SK-N-SH (cell line): ENCODE data around the gene SRR. TPM values are rescaled to one million over a fixed set of nuclear protein-coding genes. Genes with fewer than 3 reads are reported as not detected.

Experiments
- CTCF ChIA-PET: fragments of 300-600, 350-600 bp; formaldehyde crosslinking; extraction: SDS; loops from one replicate; lab custom pipeline; 2021; lab: Yijun Ruan, JAX
- POLR2A ChIA-PET: fragments of 350-600 bp; sonication (Branson Sonifier 250); formaldehyde crosslinking; extraction: SDS; loops from one replicate; lab custom pipeline; 2020; ENCODE audit warnings: antibody characterized with exemption, inconsistent platforms; lab: Yijun Ruan, JAX
- DNase-seq: peaks from one replicate; pipeline ENCODE4 v3.0.0; 2012
- H2AFZ ChIP-seq: fragments of 200-600 bp; sonication (generic); 2 replicates; pipeline ENCODE4 v1.8.1; 2016; ENCODE audit warnings: antibody characterized with exemption, mild to moderate bottlenecking, low read depth
- H3F3A ChIP-seq: fragments of 200-600 bp; sonication (generic); replicated peaks from 2 replicates; pipeline ENCODE3; 2016; ENCODE audit warnings: antibody characterized with exemption, mild to moderate bottlenecking; ENCODE audit not compliant: insufficient read depth
- H3K27ac ChIP-seq, 2 experiments: fragments of 200-500 bp in 1 of 2; fragments of 200-600 bp in 1 of 2; sonication (Bioruptor generic) in 1 of 2; sonication (generic), shearing (Covaris generic) in 1 of 2; 2 replicates each; pipeline versions ENCODE4 v1.5.1 to v1.6.1; 2014 to 2016; ENCODE audit warnings: low read depth in 2 of 2, inconsistent platforms in 1 of 2, low read length in 1 of 2, mild to moderate bottlenecking in 1 of 2, mixed read lengths in 1 of 2
- H3K27me3 ChIP-seq: fragments of 200-600 bp; sonication (generic), shearing (Covaris generic); 2 replicates; pipeline ENCODE4 v1.6.1; 2016; ENCODE audit warnings: mixed run types; ENCODE audit not compliant: insufficient read depth
- H3K36me3 ChIP-seq, 2 experiments: fragments of 200-500 bp in 1 of 2; fragments of 200-600 bp in 1 of 2; sonication (Bioruptor generic) in 1 of 2; sonication (generic) in 1 of 2; replicated peaks in 1 of 2; 2 replicates each; pipeline versions ENCODE3 to v1.5.1; 2014 to 2016; ENCODE audit warnings: low read length in 1 of 2, mild to moderate bottlenecking in 1 of 2; ENCODE audit not compliant: insufficient read depth in 2 of 2, control insufficient read depth in 1 of 2
- H3K4me1 ChIP-seq, 2 experiments: fragments of 200-500 bp in 1 of 2; fragments of 200-600 bp in 1 of 2; sonication (Bioruptor generic) in 1 of 2; sonication (generic), shearing (Covaris generic) in 1 of 2; 2 replicates each; pipeline versions ENCODE4 v1.5.1 to v1.6.1; 2014 to 2016; ENCODE audit warnings: low read depth in 1 of 2, low read length in 1 of 2, mixed run types in 1 of 2; ENCODE audit not compliant: insufficient read depth in 2 of 2, control insufficient read depth in 1 of 2
- H3K4me2 ChIP-seq: fragments of 200-600 bp; sonication (generic), shearing (Covaris generic); 2 replicates; pipeline ENCODE4 v1.6.1; 2017; ENCODE audit warnings: mixed run types
- H3K4me3 ChIP-seq, 2 experiments: fragments of 200-500 bp in 1 of 2; fragments of 200-600 bp in 1 of 2; sonication (Bioruptor generic) in 1 of 2; sonication (generic), shearing (Covaris generic) in 1 of 2; 2 replicates each; pipeline versions ENCODE4 v1.5.1 to v1.8.1; 2014 to 2016; ENCODE audit warnings: low read depth in 2 of 2, inconsistent platforms in 1 of 2, low read length in 1 of 2, mild to moderate bottlenecking in 1 of 2, mixed read lengths in 1 of 2, moderate library complexity in 1 of 2
- H3K79me2 ChIP-seq: fragments of 200-600 bp; sonication (generic); 2 replicates; pipeline ENCODE4 v1.8.1; 2017; ENCODE audit warnings: mild to moderate bottlenecking; ENCODE audit not compliant: insufficient read depth
- H3K9ac ChIP-seq: fragments of 200-600 bp; sonication (generic); 2 replicates; pipeline ENCODE4 v1.6.1; 2017; ENCODE audit warnings: mixed run types
- H3K9me2 ChIP-seq: fragments of 200-600 bp; sonication (generic); 2 replicates; pipeline ENCODE4 v1.6.1; 2017; ENCODE audit warnings: mixed run types
- H3K9me3 ChIP-seq: fragments of 200-600 bp; sonication (generic); 2 replicates; pipeline ENCODE4 v1.6.1; 2017; ENCODE audit warnings: mixed run types, mild to moderate bottlenecking, moderate library complexity
- H4K20me1 ChIP-seq: fragments of 200-600 bp; sonication (generic); 2 replicates; pipeline ENCODE4 v1.6.1; 2017; ENCODE audit warnings: mild to moderate bottlenecking, mixed run types; ENCODE audit not compliant: insufficient read depth
- CHD2 ChIP-seq: fragments of 150-350 bp; IDR thresholded peaks from 2 replicates; pipeline ENCODE4 v1.6.1; 2018; ENCODE audit warnings: low read length; ENCODE audit not compliant: partially characterized antibody
- FOXM1 ChIP-seq: IDR thresholded peaks from 2 replicates; pipeline ENCODE4 v1.4.0; 2012; ENCODE audit warnings: low read depth, mild to moderate bottlenecking
- MEF2A ChIP-seq: IDR thresholded peaks from 2 replicates; pipeline ENCODE4 v1.4.0; 2012; ENCODE audit warnings: low read depth, borderline replicate concordance
- RAD21 ChIP-seq: IDR thresholded peaks from 2 replicates; pipeline ENCODE4 v1.6.1; 2012; ENCODE audit warnings: mild to moderate bottlenecking, low read length
- WGBS: methylation state at CpG from one replicate; pipeline ENCODE4 v1.1.6; 2017; ENCODE audit warnings: low lambda C conversion rate; 5-methylcytosine and 5-hydroxymethylcytosine counted together
- polyA plus RNA-seq, 3 experiments: library from polyadenylated mRNA; depleted of rRNA; stranded (reverse); fragments of >200 nt; gene quantifications; 2 replicates each; pipeline ENCODE4 v1.2.3, GENCODE V29; 2012
- TF ChIP-seq, protein P1 (sequence below): fragments of 200-600 bp; sonication (generic); IDR thresholded peaks from 2 replicates; pipeline ENCODE4 v1.6.1; 2017; ENCODE audit warnings: antibody characterized with exemption, mild to moderate bottlenecking, moderate library complexity
- TF ChIP-seq, protein P2 (sequence below): fragments of 150-350 bp; IDR thresholded peaks from 2 replicates; pipeline ENCODE4 v1.6.1; 2017; ENCODE audit warnings: antibody characterized with exemption, low read length, low read depth, borderline replicate concordance
- TF ChIP-seq, protein P3 (sequence below): IDR thresholded peaks from 2 replicates; pipeline ENCODE4 v1.4.0; 2012; ENCODE audit warnings: low read depth, borderline replicate concordance

The SRR gene
- polyA plus RNA-seq, 1 of the 3 experiments (the other 2 are of a cell fraction) = 18.5 TPM

DNA sequence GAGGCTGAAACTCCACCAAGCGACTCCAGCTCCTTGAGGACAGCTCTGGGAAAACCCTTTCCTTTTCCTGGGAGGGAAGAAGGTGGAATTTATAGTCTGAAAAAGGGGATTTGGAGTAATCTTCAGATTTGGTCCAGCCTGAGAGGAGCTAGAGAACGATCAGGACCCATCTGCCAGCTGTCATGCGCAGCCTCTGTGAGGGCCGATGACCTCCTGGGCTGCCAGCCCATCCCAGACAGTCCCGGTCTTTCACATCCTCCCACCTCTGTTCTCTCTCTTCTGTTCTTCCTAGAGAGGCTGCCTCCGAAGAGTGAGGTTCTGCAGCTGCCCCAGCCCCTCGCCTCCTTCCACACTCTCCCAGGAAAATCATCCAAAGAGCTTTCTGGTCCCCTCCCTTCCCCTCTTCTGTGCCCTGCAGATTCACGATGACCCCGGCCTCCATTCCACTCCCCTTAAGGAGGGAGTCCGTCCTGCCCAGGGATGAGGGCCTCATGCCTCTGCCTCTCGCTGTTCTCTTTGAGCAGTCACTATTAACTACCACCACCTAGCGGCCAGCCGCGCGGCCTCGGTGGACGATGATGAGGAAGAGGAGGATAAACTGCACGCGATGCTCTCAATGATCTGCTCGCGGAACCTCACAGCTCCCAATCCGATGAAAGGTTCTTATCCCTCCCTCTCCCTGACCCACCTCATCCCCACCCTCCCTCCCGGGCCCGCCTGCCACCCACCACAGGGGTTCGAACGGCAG lies 63.2 kb downstream of the SRR start (continued):
- TF ChIP-seq, protein P1, sequence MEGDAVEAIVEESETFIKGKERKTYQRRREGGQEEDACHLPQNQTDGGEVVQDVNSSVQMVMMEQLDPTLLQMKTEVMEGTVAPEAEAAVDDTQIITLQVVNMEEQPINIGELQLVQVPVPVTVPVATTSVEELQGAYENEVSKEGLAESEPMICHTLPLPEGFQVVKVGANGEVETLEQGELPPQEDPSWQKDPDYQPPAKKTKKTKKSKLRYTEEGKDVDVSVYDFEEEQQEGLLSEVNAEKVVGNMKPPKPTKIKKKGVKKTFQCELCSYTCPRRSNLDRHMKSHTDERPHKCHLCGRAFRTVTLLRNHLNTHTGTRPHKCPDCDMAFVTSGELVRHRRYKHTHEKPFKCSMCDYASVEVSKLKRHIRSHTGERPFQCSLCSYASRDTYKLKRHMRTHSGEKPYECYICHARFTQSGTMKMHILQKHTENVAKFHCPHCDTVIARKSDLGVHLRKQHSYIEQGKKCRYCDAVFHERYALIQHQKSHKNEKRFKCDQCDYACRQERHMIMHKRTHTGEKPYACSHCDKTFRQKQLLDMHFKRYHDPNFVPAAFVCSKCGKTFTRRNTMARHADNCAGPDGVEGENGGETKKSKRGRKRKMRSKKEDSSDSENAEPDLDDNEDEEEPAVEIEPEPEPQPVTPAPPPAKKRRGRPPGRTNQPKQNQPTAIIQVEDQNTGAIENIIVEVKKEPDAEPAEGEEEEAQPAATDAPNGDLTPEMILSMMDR = no peak
- TF ChIP-seq, protein P2, sequence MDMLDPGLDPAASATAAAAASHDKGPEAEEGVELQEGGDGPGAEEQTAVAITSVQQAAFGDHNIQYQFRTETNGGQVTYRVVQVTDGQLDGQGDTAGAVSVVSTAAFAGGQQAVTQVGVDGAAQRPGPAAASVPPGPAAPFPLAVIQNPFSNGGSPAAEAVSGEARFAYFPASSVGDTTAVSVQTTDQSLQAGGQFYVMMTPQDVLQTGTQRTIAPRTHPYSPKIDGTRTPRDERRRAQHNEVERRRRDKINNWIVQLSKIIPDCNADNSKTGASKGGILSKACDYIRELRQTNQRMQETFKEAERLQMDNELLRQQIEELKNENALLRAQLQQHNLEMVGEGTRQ = no peak
- TF ChIP-seq, protein P3, sequence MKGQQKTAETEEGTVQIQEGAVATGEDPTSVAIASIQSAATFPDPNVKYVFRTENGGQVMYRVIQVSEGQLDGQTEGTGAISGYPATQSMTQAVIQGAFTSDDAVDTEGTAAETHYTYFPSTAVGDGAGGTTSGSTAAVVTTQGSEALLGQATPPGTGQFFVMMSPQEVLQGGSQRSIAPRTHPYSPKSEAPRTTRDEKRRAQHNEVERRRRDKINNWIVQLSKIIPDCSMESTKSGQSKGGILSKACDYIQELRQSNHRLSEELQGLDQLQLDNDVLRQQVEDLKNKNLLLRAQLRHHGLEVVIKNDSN = no peak

DNA sequence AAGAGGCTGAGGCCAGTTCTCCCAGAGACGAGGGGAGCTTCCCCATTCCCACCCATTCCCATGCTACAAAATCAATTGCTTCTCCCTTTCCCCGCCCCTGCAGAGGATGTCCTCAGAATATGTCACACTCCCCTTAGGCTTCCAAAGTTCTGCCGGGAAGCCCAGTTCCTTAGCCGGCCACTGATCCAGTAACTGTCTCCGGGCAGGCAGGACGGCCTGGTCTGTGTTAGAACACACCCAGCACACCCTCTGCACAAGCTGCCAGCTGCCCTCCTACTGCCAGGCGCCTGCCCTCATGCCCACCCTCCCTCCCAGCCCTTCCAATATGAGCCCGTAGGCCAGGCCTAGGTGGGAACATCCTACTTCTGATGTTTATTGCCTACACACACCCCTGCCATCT lies 64.6 kb downstream of the SRR start:
- H4K20me1 ChIP-seq = no peaks in the 10 kb centered on the region
- no peak overlapping the region; a peak in 1 of 4 replicates for H3K27ac ChIP-seq
- H3F3A ChIP-seq = no peaks in the 10 kb centered on the region
- H3K27me3 ChIP-seq = no peaks in the 10 kb centered on the region
- no peak overlapping the region for H3K4me2 ChIP-seq
- no peak for TF ChIP-seq CHD2
- no peak for TF ChIP-seq MEF2A
- TF ChIP-seq FOXM1 = no peak
- TF ChIP-seq, all 33 proteins: peak for 0
- no peaks in the 10 kb centered on the region for H3K9me2 ChIP-seq
- DNase-seq = peak; percentile 26
- H3K4me3 ChIP-seq = no peak overlapping the region
- CTCF ChIA-PET = interaction anchor here (7.5 to 26.4 kb wide), 3 partner anchors 14 to 41 kb away, joined by 59 to 654 read pairs (median 88); partner anchors contain the start of gene MNT
- WGBS = 88% methylated on average over 4 of the region's 8 CpGs
- no peaks in the 10 kb centered on the region for H3K9me3 ChIP-seq
- POLR2A ChIA-PET = interaction anchor here (0.7 kb wide), 1 partner anchor 35 kb away, joined by 3 read pairs; no protein-coding TSS in a partner anchor
- H2AFZ ChIP-seq = no peak overlapping the region
- H3K4me1 ChIP-seq = no peaks in the 10 kb centered on the region; a peak in 1 of 4 replicates
- no peaks in the 10 kb centered on the region for H3K79me2 ChIP-seq
- no peak overlapping the region for H3K9ac ChIP-seq
- peaks cover 0 to 77% of the 10 kb centered on the region in 2 experiments for H3K36me3 ChIP-seq

DNA sequence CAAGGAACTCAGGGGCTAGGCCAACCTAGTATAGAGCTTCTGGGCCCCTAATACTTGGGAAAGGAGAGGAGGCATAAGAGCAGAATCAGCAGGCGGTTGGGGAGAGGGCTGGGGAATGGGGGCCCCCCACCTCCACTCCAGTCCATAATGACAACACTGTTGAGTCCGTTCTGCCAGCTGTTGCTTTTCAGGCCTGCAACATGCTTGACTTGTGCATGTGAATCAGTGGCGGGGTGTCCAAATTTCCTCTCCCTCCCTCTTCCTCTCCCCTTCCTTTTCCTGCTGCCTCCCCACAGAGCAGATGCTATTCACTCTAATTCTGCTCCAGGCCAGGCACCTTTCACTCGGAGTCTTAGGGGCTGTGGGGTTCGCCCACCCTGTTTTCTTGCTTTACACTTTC lies 65.3 kb downstream of the SRR start:
- POLR2A ChIA-PET = interaction anchor here (0.7 kb wide), 1 partner anchor 36 kb away, joined by 3 read pairs; no protein-coding TSS in a partner anchor
- no peak overlapping the region for H3K4me2 ChIP-seq
- H3K27me3 ChIP-seq = no peaks in the 10 kb centered on the region
- TF ChIP-seq RAD21 = no peak
- TF ChIP-seq, all 33 proteins: peak for 0
- WGBS = 88% methylated on average over 4 of the region's 5 CpGs
- Histone ChIP-seq H3K79me2 (no peaks in the 10 kb centered on the region), H3F3A (no peaks in the 10 kb centered on the region), H3K4me3 (no peak overlapping the region), H2AFZ (no peak overlapping the region), H3K4me1 (no peaks in the 10 kb centered on the region; a peak in 1 of 4 replicates), H4K20me1 (no peaks in the 10 kb centered on the region), H3K27ac (no peak overlapping the region; a peak in 1 of 4 replicates), H3K36me3 (peaks cover 0 to 76% of the 10 kb centered on the region in 2 experiments), H3K9me3 (no peaks in the 10 kb centered on the region), H3K9ac (no peak overlapping the region), H3K9me2 (no peaks in the 10 kb centered on the region)
- CTCF ChIA-PET = interaction anchor here (1.1 to 26.4 kb wide), 5 partner anchors 9 to 65 kb away, joined by 3 to 654 read pairs (median 59); partner anchors contain the start of gene MNT
- DNase-seq = no peak
